LNCaP clone FGC (cell line): ENCODE data around the gene COBL.

Experiments
- DNase-seq: peaks from one replicate; pipeline ENCODE4 v3.0.0-alpha.2; 2011; ENCODE audit warnings: low read depth
- H3K4me3 ChIP-seq: 2 replicates; pipeline ENCODE4 v1.5.1; 2011; ENCODE audit warnings: mild to moderate bottlenecking, low read depth, low read length, control low read depth
- TF ChIP-seq, protein P1 (sequence below): IDR thresholded peaks from 2 replicates; pipeline ENCODE4 v1.5.1; 2012; ENCODE audit warnings: mild to moderate bottlenecking; ENCODE audit not compliant: control insufficient read depth, insufficient read depth; ENCODE audit errors: extremely low read depth

The COBL gene

DNA sequence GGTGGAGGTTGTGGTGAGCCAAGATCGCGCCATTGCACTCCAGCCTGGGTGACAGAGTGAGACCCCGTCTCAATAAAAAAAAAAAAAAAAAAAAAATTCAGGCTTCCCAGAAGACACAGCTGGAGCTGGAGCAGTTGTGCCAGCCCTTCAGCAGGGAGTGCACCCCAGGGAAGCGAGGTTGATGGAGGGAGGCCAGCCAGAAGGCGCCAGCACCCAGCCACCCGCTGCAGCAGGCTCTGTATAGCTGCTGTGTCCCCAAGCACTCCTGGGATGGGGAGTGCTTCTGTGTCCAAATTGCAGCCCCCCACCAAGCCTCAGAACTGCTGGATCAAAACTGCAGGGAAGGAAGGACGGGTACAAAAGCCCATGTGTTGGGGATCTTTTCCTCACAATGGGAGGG is 47.8 kb downstream of the COBL start:
- TF ChIP-seq, protein P1, sequence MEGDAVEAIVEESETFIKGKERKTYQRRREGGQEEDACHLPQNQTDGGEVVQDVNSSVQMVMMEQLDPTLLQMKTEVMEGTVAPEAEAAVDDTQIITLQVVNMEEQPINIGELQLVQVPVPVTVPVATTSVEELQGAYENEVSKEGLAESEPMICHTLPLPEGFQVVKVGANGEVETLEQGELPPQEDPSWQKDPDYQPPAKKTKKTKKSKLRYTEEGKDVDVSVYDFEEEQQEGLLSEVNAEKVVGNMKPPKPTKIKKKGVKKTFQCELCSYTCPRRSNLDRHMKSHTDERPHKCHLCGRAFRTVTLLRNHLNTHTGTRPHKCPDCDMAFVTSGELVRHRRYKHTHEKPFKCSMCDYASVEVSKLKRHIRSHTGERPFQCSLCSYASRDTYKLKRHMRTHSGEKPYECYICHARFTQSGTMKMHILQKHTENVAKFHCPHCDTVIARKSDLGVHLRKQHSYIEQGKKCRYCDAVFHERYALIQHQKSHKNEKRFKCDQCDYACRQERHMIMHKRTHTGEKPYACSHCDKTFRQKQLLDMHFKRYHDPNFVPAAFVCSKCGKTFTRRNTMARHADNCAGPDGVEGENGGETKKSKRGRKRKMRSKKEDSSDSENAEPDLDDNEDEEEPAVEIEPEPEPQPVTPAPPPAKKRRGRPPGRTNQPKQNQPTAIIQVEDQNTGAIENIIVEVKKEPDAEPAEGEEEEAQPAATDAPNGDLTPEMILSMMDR = no peak
- DNase-seq = no peak
- no peak overlapping the region for H3K4me3 ChIP-seq

DNA sequence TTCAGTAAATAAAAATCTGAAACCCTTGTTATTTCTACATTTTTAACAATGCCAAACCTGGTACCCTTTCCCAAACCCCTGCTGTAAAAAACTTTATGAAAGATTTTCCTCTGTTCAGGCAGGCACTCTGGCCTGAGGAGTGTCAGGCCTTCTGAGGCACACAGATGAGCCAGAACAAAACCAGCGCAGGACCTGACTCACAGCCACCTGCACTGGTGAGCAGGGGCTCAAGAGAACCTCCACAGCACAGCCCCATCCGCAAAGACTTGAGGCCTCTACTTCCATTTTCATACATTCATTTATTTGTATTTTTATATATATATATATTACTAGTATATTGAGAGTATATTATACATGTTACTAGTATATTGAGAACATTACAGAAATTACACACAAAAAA is 49.4 kb downstream of the COBL start:
- TF ChIP-seq, protein P1 = no peak
- no peak overlapping the region for H3K4me3 ChIP-seq
- DNase-seq = no peak

DNA sequence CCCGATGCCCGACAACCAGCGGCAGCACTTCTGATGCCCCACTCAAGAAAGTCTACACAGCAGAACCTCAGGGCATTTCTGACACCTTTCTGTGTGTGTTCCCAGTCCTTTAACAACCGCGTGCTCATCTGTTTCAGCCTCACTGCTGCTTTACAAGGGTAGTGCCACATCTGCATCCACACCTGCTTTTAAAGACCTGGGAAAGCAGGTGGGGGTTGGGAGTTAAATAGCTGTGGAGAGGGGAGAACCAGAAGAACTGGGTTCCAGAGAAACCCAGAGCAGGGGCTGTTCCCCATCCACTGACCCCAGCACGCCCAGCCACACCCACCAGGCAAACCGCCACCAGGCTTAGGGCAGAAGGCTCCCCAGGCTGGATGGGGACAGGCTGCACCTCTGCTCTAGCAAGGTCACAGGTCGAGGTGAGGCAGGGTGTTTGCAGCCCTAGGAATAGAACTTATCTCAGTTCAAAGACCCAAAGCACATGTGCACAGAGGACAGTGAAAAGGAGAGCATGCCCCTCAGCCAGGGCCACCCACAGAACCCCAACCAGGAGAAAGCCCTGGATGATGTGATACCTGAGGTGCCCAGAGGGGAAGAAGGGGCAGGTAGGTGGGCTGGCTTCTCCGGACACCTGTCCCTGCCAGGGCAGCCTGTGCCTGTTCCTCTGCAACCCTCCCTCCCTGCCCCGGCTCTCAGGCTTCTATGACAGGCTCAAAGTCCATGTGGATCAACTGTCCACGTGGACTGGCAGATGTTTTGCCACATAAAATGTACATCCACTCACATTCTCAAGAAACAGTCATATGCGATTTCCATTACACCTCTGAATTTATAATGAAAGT is 51.3 kb downstream of the COBL start:
- TF ChIP-seq, protein P1 = no peak
- no peak for DNase-seq
- no peak overlapping the region for H3K4me3 ChIP-seq

DNA sequence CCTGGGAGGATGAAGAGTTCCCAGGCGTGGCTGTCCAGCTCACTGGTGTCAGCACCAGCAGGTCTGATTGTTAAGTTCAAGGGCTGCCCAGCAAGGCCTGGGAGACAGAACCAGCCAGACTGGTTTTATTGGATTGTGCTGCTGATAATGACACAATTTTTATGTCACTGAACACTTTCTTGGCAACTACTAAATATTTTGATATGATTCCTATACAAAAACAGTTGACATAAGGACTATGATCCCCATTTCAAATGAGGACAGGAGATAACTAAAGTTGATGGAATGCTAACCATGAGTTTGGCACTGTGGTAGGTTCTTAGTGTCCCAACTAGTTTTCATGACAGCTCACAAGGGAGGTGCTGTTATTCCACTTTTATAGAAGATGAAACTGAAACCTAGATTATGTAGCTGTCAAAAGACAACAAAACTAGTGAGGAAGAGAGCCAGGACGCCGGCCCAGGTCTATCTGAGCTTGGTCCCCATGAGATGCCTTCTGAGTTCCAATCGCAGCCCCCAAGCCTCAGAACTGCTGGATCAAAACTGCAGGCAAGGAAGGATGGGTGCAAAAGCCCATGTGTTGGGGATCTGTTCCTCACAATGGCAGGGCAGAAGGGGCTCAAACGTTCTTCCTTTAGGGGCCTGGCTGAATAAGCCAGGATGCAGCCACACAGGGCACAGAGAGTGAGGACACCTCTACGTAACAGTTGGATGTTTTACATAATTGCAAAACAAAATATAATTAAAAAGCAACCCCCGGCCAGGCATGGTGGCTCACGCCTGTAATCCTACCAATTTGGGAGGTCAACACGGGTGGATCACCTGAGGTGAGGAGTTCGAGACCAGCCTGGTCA is 52.8 kb downstream of the COBL start:
- DNase-seq = peak; percentile 93
- TF ChIP-seq, protein P1 = no peak
- peak overlapping the region; percentile 18 for H3K4me3 ChIP-seq

DNA sequence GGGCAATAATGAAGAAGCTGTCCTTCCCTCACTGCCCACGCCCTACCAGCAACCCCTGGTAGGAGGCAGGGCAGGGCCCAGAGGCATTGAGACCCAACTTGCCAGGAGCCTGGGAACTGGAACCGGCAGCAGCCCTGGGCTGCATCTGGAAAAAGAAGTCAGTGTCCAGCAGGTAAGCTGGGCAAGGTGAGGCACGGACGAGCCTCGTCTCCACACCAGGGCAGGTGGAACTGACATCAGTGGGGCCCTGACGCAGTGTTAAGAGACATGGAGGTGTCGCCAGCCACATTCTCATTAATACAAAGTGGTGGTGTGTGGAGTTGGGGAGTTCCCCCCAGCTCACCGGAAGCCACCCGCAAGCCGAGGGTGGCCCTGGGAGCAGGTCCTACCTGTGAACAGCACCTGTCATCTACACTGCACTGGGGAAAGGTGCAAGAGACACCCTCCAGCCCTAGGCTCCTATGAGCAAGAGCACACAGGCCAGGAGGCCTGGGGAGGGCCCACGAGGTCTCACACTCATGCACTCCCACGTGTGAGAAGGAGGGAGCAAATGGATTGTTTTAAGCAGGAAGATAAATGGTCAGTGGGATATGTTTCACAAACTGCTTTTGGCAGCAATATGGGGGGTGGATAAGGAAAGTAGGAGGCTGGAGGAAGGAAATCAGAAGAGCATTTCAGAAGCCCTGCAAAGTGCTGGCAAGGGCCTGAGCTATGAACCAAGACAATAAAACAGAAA is 53.6 kb downstream of the COBL start:
- TF ChIP-seq, protein P1 = no peak
- H3K4me3 ChIP-seq = no peak overlapping the region
- DNase-seq = no peak

DNA sequence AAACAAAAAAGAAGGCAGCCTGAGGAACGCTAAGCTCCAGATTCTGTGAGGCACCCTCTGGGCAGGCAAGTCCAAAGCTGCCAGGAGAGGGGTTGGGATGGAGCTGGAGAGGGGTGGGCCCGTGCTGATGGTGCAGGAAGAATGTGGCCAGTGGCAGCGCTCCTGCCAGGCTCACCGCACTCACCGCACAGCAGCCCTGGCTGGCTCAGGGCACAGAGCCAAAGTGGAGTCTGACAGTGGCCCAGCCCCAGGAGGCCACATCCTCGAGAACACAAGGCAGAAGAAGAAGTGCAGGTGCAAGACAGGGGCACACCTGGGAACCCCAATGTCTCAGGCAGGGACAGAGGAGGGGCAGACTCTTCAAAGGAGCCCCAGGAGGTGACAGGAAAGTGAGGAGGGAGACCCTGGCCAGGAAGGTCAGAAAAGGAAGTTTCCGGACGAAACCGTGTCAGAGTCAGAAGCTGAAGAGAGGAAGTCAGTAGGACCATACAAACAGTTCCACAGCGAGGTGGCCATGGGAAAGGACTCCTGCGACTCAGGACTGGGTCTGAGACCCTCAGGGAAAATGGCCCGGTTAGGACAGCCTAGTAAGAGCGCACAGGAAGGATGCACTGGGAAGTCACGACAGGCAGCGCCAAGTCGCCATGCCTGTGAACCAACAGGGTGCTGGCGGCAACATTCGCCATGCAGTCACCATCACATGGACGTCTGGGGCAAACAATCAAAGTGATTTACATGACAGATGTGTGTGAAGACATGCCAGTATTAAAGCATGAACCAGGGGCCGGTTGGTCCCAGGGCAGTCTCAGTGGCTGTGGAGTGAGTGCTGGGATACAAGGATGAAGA is 54.4 kb downstream of the COBL start:
- TF ChIP-seq, protein P1 = no peak
- DNase-seq = no peak
- H3K4me3 ChIP-seq = no peak overlapping the region
